H54 (cell line): ENCODE data around the gene LEPROT.
A peak's percentile ranks its signal among the peaks of the same experiment; 100 is the strongest.
"Not testable (repeated sequence)": the region's sequence is repeated elsewhere in the genome, so short reads cannot be mapped to it uniquely, and the experiment has no call there.

Experiments used
- DNase-seq: peaks from one replicate; pipeline ENCODE4 v3.0.0; 2011; ENCODE audit warnings: low spot score, mixed read lengths; ENCODE audit not compliant: insufficient read length
- FAIRE-seq: peaks from 3 replicates; lab custom pipeline; 2011; peaks lifted over from hg19 to GRCh38; lab: Jason Lieb, UNC
- POLR2A ChIP-seq: IDR thresholded peaks from 2 replicates; pipeline ENCODE4 v1.6.1; 2011; ENCODE audit warnings: low read depth, mild to moderate bottlenecking, low read length

LEPROT gene, protein sequence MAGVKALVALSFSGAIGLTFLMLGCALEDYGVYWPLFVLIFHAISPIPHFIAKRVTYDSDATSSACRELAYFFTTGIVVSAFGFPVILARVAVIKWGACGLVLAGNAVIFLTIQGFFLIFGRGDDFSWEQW

GRCh38 chr1:65420590-65421350 lies at the start of gene LEPROT, which contains the start of gene LEPR:
TSS of gene LEPROT (plus strand) at chr1:65420668. CDS start at chr1:65420725, 57 bp downstream.
TSS of gene LEPR (plus strand) at chr1:65420668. CDS start at chr1:65565566, 144,898 bp downstream.
- DNase-seq, result peak; percentile 45
- peak; percentile 76; the same call in 1 of the 2 replicates for TF ChIP-seq POLR2A
- no peak for FAIRE-seq

GRCh38 chr1:65371544-65371943 lies 48.9 kb upstream of the LEPROT start:
- FAIRE-seq (no peak), DNase-seq (no peak)

DNA sequence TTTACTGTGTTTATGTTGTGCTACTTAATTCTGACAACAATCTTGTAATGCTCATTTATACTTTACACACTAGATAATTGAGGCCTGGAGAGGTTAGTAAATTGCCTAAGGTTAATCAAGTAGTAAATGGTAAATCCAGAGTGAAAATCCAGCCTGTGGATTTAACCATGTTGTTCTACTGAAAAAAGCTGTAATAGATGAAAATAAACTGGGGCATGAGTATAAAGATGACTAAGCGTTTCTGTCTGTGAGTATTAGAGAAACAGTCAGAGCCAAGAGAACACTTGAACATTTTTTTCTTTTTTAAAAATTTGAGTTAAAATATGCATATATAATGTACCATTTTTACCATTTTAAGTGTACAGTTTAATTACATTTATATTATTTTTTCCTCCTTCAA lies 47.9 kb upstream of the LEPROT start:
- TF ChIP-seq POLR2A, result no peak
- DNase-seq (no peak), FAIRE-seq (peak; percentile 61)

More at GRCh38 chr1:65371544-65371943, 48.9 kb upstream of the LEPROT start:
- no peak for TF ChIP-seq POLR2A

- TF ChIP-seq POLR2A, result no peak
- DNase-seq, result no peak
- no peak for FAIRE-seq
These were observed 42.8 kb upstream of the LEPROT start for GRCh38 chr1:65377496-65378246.

- no peak for DNase-seq
- FAIRE-seq, result no peak
These were observed 42.1 kb upstream of the LEPROT start for GRCh38 chr1:65378247-65378946.

GRCh38 chr1:65384426-65384825 lies 36.0 kb upstream of the LEPROT start:
- not testable (repeated sequence) for DNase-seq, FAIRE-seq

More at GRCh38 chr1:65378247-65378946, 42.1 kb upstream of the LEPROT start:
- TF ChIP-seq POLR2A, result no peak

GRCh38 chr1:65386439-65386838 lies 34.0 kb upstream of the LEPROT start:
- no peak for TF ChIP-seq POLR2A
- FAIRE-seq (no peak), DNase-seq (no peak)

DNA sequence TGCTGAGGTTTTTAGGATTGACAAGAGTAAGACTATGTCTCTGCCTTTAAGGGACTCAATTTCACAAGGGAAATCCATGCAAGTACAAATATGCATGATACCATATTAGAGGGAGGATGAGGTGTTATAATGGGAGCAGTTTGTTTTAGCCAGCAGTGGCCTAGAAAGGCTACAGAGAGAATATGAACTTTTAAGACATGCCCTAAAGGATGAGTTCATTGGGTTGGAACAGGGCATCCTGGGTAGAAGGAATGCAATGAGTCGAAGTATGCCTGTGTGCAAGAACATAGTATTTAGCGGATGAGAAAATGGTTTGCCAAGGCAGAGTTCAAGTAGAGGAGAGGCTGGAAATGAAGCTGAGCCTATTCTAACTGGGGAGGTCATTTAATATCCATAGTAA lies 32.6 kb upstream of the LEPROT start:
- no peak for TF ChIP-seq POLR2A
- FAIRE-seq (no peak), DNase-seq (no peak)

GRCh38 chr1:65388908-65389695 lies 31.4 kb upstream of the LEPROT start:
- no peak for DNase-seq
- TF ChIP-seq POLR2A, result no peak
- FAIRE-seq, result no peak

DNA sequence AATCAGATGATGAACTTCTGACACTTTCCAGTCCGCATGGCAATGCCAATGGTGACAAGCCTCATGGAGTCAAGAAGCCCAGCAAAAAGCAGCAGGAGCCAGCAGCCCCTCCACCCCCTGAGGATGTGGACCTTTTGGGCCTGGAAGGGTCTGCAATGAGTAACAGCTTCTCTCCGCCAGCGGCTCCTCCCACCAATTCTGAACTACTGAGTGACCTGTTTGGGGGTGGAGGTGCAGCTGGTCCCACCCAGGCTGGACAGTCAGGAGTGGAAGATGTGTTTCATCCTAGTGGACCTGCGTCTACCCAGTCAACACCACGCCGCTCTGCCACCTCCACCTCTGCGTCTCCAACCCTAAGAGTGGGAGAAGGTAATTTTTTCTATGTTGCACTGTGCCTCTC lies 28.0 kb upstream of the LEPROT start:
- FAIRE-seq (no peak), DNase-seq (no peak)
- TF ChIP-seq POLR2A, result no peak

DNA sequence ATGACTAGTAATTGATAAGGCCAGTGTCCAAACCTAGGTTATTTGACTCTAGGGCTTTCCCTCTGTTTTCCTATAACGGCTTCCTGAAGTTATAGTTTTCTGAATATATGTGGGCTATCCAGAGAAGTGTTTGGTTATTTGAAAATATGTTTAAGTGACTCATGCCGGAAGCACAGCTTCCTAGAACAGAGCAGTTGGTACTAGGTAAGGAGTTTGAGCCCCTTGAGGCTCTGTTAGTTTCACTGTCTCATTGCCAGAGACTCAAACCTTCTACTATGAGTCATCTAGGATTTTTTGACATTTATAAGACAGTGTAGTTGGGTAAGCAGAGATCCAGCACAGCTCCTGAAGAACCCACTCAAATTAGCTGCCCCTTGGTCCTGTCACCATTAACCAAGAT lies 27.1 kb upstream of the LEPROT start:
- no peak for TF ChIP-seq POLR2A
- FAIRE-seq, result peak; percentile 36
- peak; percentile 30 for DNase-seq

GRCh38 chr1:65393928-65394327 lies 26.5 kb upstream of the LEPROT start:
- FAIRE-seq (no peak), DNase-seq (no peak)
- TF ChIP-seq POLR2A, result no peak
